Muscle layer of duodenum (tissue), 2 donors: ENCODE data around the gene IL11.

Source experiments
- H3K27ac ChIP-seq: one replicate; pipeline ENCODE4 v1.7.0; 2013; ENCODE audit warnings: mild to moderate bottlenecking, low read length
- H3K27me3 ChIP-seq: one replicate; pipeline ENCODE4 v1.7.0; 2013; ENCODE audit warnings: low read depth, mild to moderate bottlenecking, control low read depth, low read length
- H3K36me3 ChIP-seq, 2 donors: one replicate each; pipeline ENCODE4 v1.7.0; 2013; ENCODE audit warnings: low read length in 2 of 2, control low read depth in 1 of 2, mild to moderate bottlenecking in 1 of 2; ENCODE audit not compliant: insufficient read depth in 2 of 2, control insufficient read depth in 1 of 2
- H3K4me1 ChIP-seq, 2 donors: one replicate each; pipeline ENCODE4 v1.7.0; 2013; ENCODE audit warnings: low read length in 2 of 2, mild to moderate bottlenecking in 2 of 2, control low read depth in 1 of 2, moderate library complexity in 1 of 2; ENCODE audit not compliant: insufficient read depth in 2 of 2, control insufficient read depth in 1 of 2
- H3K4me3 ChIP-seq, 2 donors: one replicate each; pipeline ENCODE4 v1.7.0; 2013; ENCODE audit warnings: low read length in 2 of 2, low read depth in 1 of 2, mild to moderate bottlenecking in 1 of 2
- H3K9me3 ChIP-seq, 2 donors: one replicate each; pipeline ENCODE4 v1.7.0; 2013; ENCODE audit warnings: low read length in 2 of 2, control low read depth in 1 of 2, mild to moderate bottlenecking in 1 of 2; ENCODE audit not compliant: control insufficient read depth in 1 of 2
- donor health status: healthy.

IL11 gene

GRCh38 chr19:55315956-55316525 lies 54.2 kb downstream of the IL11 start:
- H3K9me3 ChIP-seq = no peaks in the 10 kb centered on the region
- no peaks in the 10 kb centered on the region for H3K36me3 ChIP-seq
- H3K4me3 ChIP-seq = no peak overlapping the region
- no peaks in the 10 kb centered on the region for H3K4me1 ChIP-seq
- peaks cover 3% of the 10 kb centered on the region for H3K27me3 ChIP-seq
- no peak overlapping the region for H3K27ac ChIP-seq

- Histone ChIP-seq H3K27me3 (no peaks in the 10 kb centered on the region), H3K4me1 (no peaks in the 10 kb centered on the region), H3K9me3 (no peaks in the 10 kb centered on the region), H3K36me3 (peaks cover 0 to 8% of the 10 kb centered on the region in 2 donors), H3K4me3 (no peak overlapping the region), H3K27ac (no peak overlapping the region)
Measured at GRCh38 chr19:55314396-55314795, 55.9 kb downstream of the IL11 start.
